Measurements from ENCODE around the gene TTC28.

Gene TTC28

GRCh38 chr22:28123989-28124766, 555.5 kb downstream of the TTC28 start:
- TF ChIP-seq CTCF (IDR thresholded peaks at IDR 0.05; ENCODE audit: control insufficient read depth, extremely low read depth, insufficient read depth), result no peak
- no peak for DNase-seq (ENCODE audit: low read depth)
- no peak overlapping the region for H3K4me3 ChIP-seq (ENCODE audit: low read depth, low read length)

GRCh38 chr22:28120691-28121592, 558.7 kb downstream of the TTC28 start:
- TF ChIP-seq CTCF (IDR thresholded peaks at IDR 0.05; ENCODE audit: control insufficient read depth, extremely low read depth, insufficient read depth), result no peak
- DNase-seq (ENCODE audit: low read depth), result no peak
- no peak overlapping the region for H3K4me3 ChIP-seq (ENCODE audit: low read depth, low read length)

- TF ChIP-seq CTCF (IDR thresholded peaks at IDR 0.05; ENCODE audit: control insufficient read depth, extremely low read depth, insufficient read depth), result no peak
- DNase-seq (ENCODE audit: low read depth), result no peak
- no peak overlapping the region for H3K4me3 ChIP-seq (ENCODE audit: low read depth, low read length)
Measured at GRCh38 chr22:28118957-28119631, 560.5 kb downstream of the TTC28 start.

GRCh38 chr22:28116219-28116673, 563.4 kb downstream of the TTC28 start:
- no peak for DNase-seq (ENCODE audit: low read depth)
- no peak overlapping the region for H3K4me3 ChIP-seq (ENCODE audit: low read depth, low read length)
- no peak for TF ChIP-seq CTCF (IDR thresholded peaks at IDR 0.05; ENCODE audit: control insufficient read depth, extremely low read depth, insufficient read depth)

GRCh38 chr22:28115426-28115825, 564.2 kb downstream of the TTC28 start:
- no peak overlapping the region for H3K4me3 ChIP-seq (ENCODE audit: low read depth, low read length)
- no peak for DNase-seq (ENCODE audit: low read depth)
- no peak for TF ChIP-seq CTCF (IDR thresholded peaks at IDR 0.05; ENCODE audit: control insufficient read depth, extremely low read depth, insufficient read depth)

DNA sequence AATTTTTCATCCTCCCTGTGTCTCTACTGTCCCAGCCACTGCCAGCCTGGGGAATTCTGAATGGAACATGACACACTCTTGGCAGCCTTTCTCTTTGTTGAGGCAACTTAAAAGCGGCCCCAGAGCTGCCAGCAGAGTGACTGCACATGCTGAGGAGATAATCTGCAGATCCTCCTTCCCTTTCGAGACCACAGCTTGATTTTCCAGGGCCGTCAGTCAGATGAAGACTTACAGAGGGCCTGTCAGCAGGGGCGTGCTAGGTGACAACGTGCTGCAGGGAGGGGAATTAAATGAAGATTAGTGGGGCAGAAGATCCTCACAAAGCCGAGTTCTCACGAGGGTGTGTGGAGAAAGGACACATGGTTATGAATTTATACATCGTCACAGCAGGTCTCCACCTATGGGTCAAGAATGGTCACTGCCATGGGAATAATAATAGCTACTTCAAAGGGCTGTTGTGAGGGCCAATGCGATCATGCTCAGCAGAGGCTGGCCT, 567.0 kb downstream of the TTC28 start:
- TF ChIP-seq CTCF (IDR thresholded peaks at IDR 0.05; ENCODE audit: control insufficient read depth, extremely low read depth, insufficient read depth), result peak; percentile 42
- peak; percentile 4 for DNase-seq (ENCODE audit: low read depth)
- H3K4me3 ChIP-seq (ENCODE audit: low read depth, low read length), result no peak overlapping the region

Measured in LNCaP clone FGC (cell line).